Activated T-helper 2 cell treated with anti-CD3 and anti-CD28 coated beads, Interferon-gamma antibody, Interleukin-2, Interleukin-4, amounts not matched to agents 10 μg/mL and 5 μg/mL and 100 μg/mL, durations not matched to agents 14 hours and 24 hours and 36 hours (primary cell): Measurements from ENCODE around the gene ATG9A. TPM values are rescaled to one million over a fixed set of nuclear protein-coding genes. Genes with fewer than 3 reads are reported as not detected.
A peak's percentile ranks its signal among the peaks of the same experiment; 100 is the strongest.

Experiments used
- DNase-seq: peaks from one replicate; pipeline ENCODE4 v3.0.0; 2021; ENCODE audit warnings: low spot score
- H3K27ac Mint-ChIP-seq: one replicate; pipeline ENCODE4 v1.8.0; 2021; ENCODE audit warnings: mixed read lengths
- H3K27me3 Mint-ChIP-seq: one replicate; pipeline ENCODE4 v1.8.0; 2021; ENCODE audit warnings: low read depth, mixed read lengths
- H3K36me3 Mint-ChIP-seq: one replicate; pipeline ENCODE4 v1.8.0; 2021; ENCODE audit warnings: low read depth, mixed read lengths
- H3K4me1 Mint-ChIP-seq: one replicate; pipeline ENCODE4 v1.8.0; 2021; ENCODE audit warnings: low read depth, mixed read lengths
- H3K4me3 Mint-ChIP-seq: one replicate; pipeline ENCODE4 v1.8.0; 2021; ENCODE audit warnings: low read depth, mild to moderate bottlenecking, moderate library complexity, mixed read lengths
- H3K9me3 Mint-ChIP-seq: one replicate; pipeline ENCODE4 v1.8.0; 2021; ENCODE audit warnings: mixed read lengths
- intact Hi-C: fragments of 100-400 bp; cut with micrococcal nuclease; formaldehyde crosslinking; loops from one replicate; pipeline ENCODE4 v1.15.1; 2023
- total RNA-seq: library from RNA; stranded (reverse); gene quantifications from 2 replicates; pipeline ENCODE4 v1.2.3, GENCODE V29; 2022

Gene ATG9A
- total RNA-seq, 1 donor from 2014 or later, result 53.1 TPM

DNA sequence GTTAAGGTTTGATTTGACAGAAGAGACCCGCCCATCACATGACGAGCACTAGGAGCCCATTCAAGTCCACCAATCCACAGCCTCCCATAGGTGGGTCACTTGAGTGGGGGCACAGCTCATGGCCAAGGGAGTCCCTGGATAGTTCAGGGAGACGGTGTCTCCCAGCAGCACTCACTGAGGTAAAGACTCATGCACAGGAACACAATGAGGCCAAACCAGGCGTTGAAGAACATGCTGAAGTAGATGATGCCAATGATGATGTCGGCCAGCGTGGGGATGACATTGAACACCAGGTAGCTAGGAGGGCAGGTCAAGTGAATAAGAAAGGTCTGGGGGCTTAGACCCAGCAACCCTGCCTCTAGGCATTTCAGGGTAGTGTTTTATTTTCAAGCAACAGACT, 14.7 kb downstream of the ATG9A start:
- Mint-ChIP-seq H3K27me3 (no peaks in the 10 kb centered on the region), H3K4me3 (no peak overlapping the region), H3K27ac (no peak overlapping the region), H3K4me1 (peaks cover 33% of the 10 kb centered on the region), H3K9me3 (no peaks in the 10 kb centered on the region), H3K36me3 (peaks cover 67% of the 10 kb centered on the region)
- DNase-seq, result no peak
- intact Hi-C loops, result no loop called here

DNA sequence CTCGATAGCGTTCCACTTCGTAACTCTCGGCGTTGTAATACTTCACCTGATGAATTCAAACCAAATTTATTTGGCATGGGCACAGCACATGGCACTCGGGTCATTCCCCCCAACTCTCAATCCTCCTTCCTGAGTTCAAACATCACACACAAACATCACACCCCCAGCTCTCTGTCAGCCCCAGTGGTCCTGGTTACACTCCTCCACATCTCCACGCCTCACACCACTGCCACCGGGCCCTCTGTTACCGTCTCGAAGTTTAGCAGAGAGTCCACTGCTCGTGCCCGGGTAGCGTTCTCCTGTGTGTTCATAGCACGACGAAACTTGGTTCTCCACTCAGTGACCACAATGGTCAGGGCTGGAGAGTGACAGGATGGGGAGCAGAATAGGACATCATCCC, 15.3 kb downstream of the ATG9A start:
- peaks cover 65% of the 10 kb centered on the region for H3K36me3 Mint-ChIP-seq
- H3K4me3 Mint-ChIP-seq, result no peak overlapping the region
- H3K27ac Mint-ChIP-seq, result no peak overlapping the region
- no peaks in the 10 kb centered on the region for H3K9me3 Mint-ChIP-seq
- H3K27me3 Mint-ChIP-seq, result no peaks in the 10 kb centered on the region
- peaks cover 36% of the 10 kb centered on the region for H3K4me1 Mint-ChIP-seq
- DNase-seq, result no peak
- intact Hi-C loops, result no loop called here

GRCh38 chr2:219213486-219214071, 15.9 kb downstream of the ATG9A start:
- intact Hi-C loops, result no loop called here
- Mint-ChIP-seq H3K9me3 (no peaks in the 10 kb centered on the region), H3K27ac (no peak overlapping the region), H3K4me3 (no peak overlapping the region), H3K36me3 (peaks cover 68% of the 10 kb centered on the region), H3K27me3 (no peaks in the 10 kb centered on the region), H3K4me1 (peaks cover 39% of the 10 kb centered on the region)
- no peak for DNase-seq

GRCh38 chr2:219213026-219213415, 16.4 kb downstream of the ATG9A start:
- H3K27ac Mint-ChIP-seq, result no peak overlapping the region
- no peak for DNase-seq
- intact Hi-C loops, result no loop called here
- H3K27me3 Mint-ChIP-seq, result no peaks in the 10 kb centered on the region
- H3K9me3 Mint-ChIP-seq, result no peaks in the 10 kb centered on the region
- no peak overlapping the region for H3K4me3 Mint-ChIP-seq
- H3K4me1 Mint-ChIP-seq, result peaks cover 43% of the 10 kb centered on the region
- H3K36me3 Mint-ChIP-seq, result peaks cover 73% of the 10 kb centered on the region

GRCh38 chr2:219210886-219211362, 18.5 kb downstream of the ATG9A start:
- Mint-ChIP-seq H3K9me3 (no peaks in the 10 kb centered on the region), H3K27ac (peak overlapping the region; percentile 42), H3K4me1 (peaks cover 36% of the 10 kb centered on the region), H3K27me3 (no peaks in the 10 kb centered on the region), H3K36me3 (peaks cover 64% of the 10 kb centered on the region), H3K4me3 (no peak overlapping the region)
- intact Hi-C loops, result loop anchor here (1.0 kb wide), 1 partner anchor 51 kb away; the partner anchor contains the start of gene NHEJ1
- DNase-seq, result no peak

DNA sequence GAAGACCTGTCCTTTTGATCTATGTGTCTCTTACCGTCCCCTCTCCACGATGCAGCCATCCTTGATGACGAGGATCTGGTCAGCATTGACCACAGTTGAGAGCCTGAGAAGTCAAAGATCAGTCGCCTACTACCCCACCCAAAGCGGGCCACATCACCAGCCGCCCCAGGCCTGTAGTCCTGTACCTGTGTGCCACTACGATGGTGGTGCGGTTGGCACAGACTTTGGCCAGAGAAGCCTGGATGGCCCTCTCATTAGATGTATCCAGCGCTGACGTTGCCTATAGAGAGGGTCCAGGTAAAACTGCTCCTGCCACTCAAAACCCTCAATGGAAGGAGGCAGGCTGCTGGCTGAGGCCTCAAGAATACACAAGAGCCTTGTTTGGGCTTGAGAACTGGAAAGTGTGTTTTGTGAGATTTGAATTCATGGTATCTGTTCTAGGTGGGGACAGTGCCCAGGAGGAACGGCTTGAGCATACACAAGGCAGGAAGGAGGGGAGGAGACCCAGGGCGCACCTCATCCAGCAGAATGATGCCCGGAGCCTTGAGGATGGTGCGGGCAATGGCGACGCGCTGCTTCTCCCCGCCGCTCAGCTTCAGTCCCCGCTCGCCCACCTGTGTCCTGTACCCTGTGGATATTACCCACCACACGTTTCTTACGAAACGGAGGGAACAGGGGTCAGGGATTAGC, 19.1 kb downstream of the ATG9A start:
- H3K27ac Mint-ChIP-seq, result peak overlapping the region; percentile 83
- no peaks in the 10 kb centered on the region for H3K27me3 Mint-ChIP-seq
- H3K9me3 Mint-ChIP-seq, result no peaks in the 10 kb centered on the region
- intact Hi-C loops, result no loop called here
- H3K4me1 Mint-ChIP-seq, result peaks cover 36% of the 10 kb centered on the region
- H3K36me3 Mint-ChIP-seq, result peaks cover 62% of the 10 kb centered on the region
- DNase-seq, result no peak
- no peak overlapping the region for H3K4me3 Mint-ChIP-seq

GRCh38 chr2:219209236-219210195, 19.9 kb downstream of the ATG9A start:
- no peak overlapping the region for H3K4me3 Mint-ChIP-seq
- intact Hi-C loops, result no loop called here
- peaks cover 54% of the 10 kb centered on the region for H3K36me3 Mint-ChIP-seq
- peaks cover 4% of the 10 kb centered on the region for H3K9me3 Mint-ChIP-seq
- peak overlapping the region; percentile 83 for H3K27ac Mint-ChIP-seq
- H3K4me1 Mint-ChIP-seq, result peaks cover 38% of the 10 kb centered on the region
- H3K27me3 Mint-ChIP-seq, result no peaks in the 10 kb centered on the region
- no peak for DNase-seq

DNA sequence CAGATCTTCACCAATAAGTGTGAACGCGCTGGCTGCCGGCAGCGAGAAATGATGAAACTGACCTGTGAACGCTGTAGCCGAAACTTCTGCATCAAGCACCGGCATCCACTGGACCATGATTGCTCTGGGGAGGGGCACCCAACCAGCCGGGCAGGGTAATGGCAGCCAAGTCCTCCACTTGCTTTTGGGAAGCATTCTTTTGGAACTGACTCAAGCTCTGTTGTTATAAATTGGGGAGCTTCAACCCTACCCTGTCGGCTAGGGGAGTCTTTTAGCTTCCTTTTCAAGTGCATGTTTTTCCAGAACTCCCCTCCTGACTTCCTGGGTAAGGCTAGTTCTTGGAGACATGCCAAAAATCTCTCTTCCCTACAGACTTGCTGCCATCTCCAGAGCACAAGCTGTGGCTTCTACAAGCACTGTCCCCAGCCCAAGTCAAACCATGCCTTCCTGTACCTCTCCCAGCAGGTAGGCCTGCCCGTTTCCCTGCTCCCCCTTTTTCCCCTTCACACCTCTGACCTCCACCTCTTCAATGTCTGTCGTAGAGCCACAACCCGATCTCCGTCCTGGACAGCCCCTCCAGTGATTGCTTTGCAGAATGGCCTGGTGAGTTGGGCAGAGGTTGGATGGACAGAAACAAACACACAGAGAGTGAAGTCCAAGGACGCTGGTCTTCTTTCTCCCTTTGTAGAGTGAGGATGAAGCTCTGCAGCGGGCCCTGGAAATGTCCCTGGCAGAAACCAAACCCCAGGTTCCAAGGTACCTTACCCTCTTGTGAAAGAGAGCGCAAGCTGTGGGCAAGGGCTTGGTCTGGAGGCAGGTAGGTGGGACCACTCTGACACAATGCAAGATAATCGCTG, 21.3 kb downstream of the ATG9A start:
- Mint-ChIP-seq H3K9me3 (peaks cover 7% of the 10 kb centered on the region), H3K27me3 (no peaks in the 10 kb centered on the region), H3K4me1 (peaks cover 38% of the 10 kb centered on the region), H3K27ac (peak overlapping the region; percentile 83), H3K4me3 (peak overlapping the region; percentile 57), H3K36me3 (peaks cover 42% of the 10 kb centered on the region)
- DNase-seq, result peak; percentile 8
- intact Hi-C loops, result loop anchor here (2.0 kb wide), 1 partner anchor 39 kb away; no protein-coding TSS in a partner anchor

- H3K9me3 Mint-ChIP-seq, result peaks cover 7% of the 10 kb centered on the region
- peak; percentile 8 for DNase-seq
- peaks cover 36% of the 10 kb centered on the region for H3K36me3 Mint-ChIP-seq
- peak overlapping the region; percentile 70 for H3K27ac Mint-ChIP-seq
- peaks cover 38% of the 10 kb centered on the region for H3K4me1 Mint-ChIP-seq
- H3K27me3 Mint-ChIP-seq, result no peaks in the 10 kb centered on the region
- peak overlapping the region; percentile 84 for H3K4me3 Mint-ChIP-seq
- intact Hi-C loops, result loop anchor here (2.0 kb wide), 1 partner anchor 39 kb away; no protein-coding TSS in a partner anchor
Measured at GRCh38 chr2:219207134-219207883, 22.1 kb downstream of the ATG9A start.

GRCh38 chr2:219206328-219207133, 22.9 kb downstream of the ATG9A start, which contains the start of gene ZFAND2B:
TSS of gene ZFAND2B (plus strand) at chr2:219206782. CDS start at chr2:219206988, 206 bp downstream.
- peaks cover 7% of the 10 kb centered on the region for H3K9me3 Mint-ChIP-seq
- DNase-seq, result peak; percentile 94
- no peaks in the 10 kb centered on the region for H3K27me3 Mint-ChIP-seq
- peaks cover 33% of the 10 kb centered on the region for H3K36me3 Mint-ChIP-seq
- peak within 1 kb of the TSS; percentile 84 for H3K4me3 Mint-ChIP-seq
- intact Hi-C loops, result loop anchor here (1.0 to 2.0 kb wide), 6 partner anchors 23 to 182 kb away; partner anchors contain the start of genes ANKZF1, ATG9A, DNAJB2 and NHEJ1
- peak within 1 kb of the TSS; percentile 90 for H3K27ac Mint-ChIP-seq
- H3K4me1 Mint-ChIP-seq, result peaks cover 38% of the 10 kb centered on the region

DNA sequence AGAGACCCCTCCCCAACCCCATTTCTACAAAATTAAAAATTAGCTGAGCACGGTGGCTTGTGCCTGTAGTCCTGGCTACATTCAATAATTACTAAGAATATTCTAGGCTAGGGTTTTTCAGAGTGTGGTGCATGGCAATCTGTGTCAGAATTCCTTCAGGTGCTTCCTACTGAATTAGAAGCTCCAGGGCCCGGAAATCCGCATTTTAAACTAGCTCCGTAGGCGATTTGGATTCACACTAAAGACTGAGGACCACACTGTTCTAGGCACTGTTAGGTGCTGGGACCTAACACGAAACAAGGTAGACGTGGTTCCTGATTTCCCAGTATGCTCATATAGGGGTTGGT, 23.5 kb downstream of the ATG9A start:
- Mint-ChIP-seq H3K9me3 (peaks cover 7% of the 10 kb centered on the region), H3K36me3 (peaks cover 28% of the 10 kb centered on the region), H3K4me1 (peaks cover 34% of the 10 kb centered on the region), H3K27ac (peak overlapping the region; percentile 90), H3K27me3 (no peaks in the 10 kb centered on the region), H3K4me3 (peak overlapping the region; percentile 84)
- DNase-seq, result no peak
- intact Hi-C loops, result loop anchor here (1.0 to 2.0 kb wide), 6 partner anchors 23 to 182 kb away; partner anchors contain the start of genes ANKZF1, ATG9A, DNAJB2 and NHEJ1
